Measurements from ENCODE around the gene EPHA6. TPM values are rescaled to one million over a fixed set of nuclear protein-coding genes. Genes with fewer than 3 reads are reported as not detected.

EPHA6 gene
- total RNA-seq, 6 donors from 2014 or later: 0.14 to 1.0 (median 0.57) TPM; not detected in 3

DNA sequence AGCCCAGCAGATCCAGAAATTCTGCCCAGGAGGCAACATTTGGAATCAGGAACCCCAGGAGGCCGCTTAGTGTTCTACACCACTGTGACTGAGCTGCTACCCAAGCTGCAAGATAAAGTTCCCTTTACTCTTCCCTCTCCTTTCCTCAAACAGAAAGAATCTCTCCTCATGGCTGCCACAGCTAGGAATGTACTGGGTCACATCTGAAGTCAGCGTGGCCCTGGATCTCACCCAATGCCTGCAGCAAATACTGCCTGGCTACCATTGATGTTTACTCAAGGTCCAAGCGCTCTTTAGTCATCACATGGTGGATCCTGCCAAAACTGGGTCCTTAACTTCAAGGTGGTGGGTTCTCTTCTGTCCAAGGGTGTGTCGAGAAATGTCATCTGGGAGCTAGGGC lies 382.7 kb downstream of the EPHA6 start:
- DNase-seq (no peak), ATAC-seq (ENCODE audit: low FRiP score in 2 of 2) (no peak)
- Histone ChIP-seq H3K4me1 (no peaks in the 10 kb centered on the region), H3K36me3 (no peaks in the 10 kb centered on the region), H3K27ac (no peak overlapping the region), H3K9me3 (no peaks in the 10 kb centered on the region), H3K4me3 (no peak overlapping the region), H3K27me3 (no peaks in the 10 kb centered on the region)
- TF ChIP-seq POLR2A (IDR thresholded peaks at IDR 0.05): no peak
- no peak for TF ChIP-seq POLR2AphosphoS5 (IDR thresholded peaks at IDR 0.05)
- TF ChIP-seq, protein P1, sequence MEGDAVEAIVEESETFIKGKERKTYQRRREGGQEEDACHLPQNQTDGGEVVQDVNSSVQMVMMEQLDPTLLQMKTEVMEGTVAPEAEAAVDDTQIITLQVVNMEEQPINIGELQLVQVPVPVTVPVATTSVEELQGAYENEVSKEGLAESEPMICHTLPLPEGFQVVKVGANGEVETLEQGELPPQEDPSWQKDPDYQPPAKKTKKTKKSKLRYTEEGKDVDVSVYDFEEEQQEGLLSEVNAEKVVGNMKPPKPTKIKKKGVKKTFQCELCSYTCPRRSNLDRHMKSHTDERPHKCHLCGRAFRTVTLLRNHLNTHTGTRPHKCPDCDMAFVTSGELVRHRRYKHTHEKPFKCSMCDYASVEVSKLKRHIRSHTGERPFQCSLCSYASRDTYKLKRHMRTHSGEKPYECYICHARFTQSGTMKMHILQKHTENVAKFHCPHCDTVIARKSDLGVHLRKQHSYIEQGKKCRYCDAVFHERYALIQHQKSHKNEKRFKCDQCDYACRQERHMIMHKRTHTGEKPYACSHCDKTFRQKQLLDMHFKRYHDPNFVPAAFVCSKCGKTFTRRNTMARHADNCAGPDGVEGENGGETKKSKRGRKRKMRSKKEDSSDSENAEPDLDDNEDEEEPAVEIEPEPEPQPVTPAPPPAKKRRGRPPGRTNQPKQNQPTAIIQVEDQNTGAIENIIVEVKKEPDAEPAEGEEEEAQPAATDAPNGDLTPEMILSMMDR (IDR thresholded peaks at IDR 0.05): no peak
- TF ChIP-seq EP300 (IDR thresholded peaks at IDR 0.05): no peak
- 67 to 81% methylated on average over 4 of the region's 4 CpGs for WGBS, 2 donors

DNA sequence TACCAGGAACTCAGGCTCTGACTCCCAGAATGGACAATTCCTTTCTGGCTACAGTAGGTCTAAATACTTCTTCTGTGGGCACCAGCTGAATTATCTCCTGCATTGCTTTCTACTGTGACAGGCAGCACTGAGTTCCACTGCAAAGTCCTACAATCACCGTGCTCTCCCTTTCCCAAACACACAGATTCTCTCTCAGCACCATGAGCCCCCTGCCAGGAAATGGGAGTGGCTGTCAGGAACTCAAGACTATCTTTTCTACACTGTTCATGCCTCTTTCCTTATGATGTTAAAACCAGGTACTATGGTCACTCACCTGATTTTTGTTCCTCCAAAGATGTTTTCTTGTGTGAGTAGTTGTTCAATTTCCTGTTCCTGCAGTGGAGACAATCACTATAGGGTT lies 383.4 kb downstream of the EPHA6 start:
- no peak overlapping the region for H3K4me3 ChIP-seq
- no peak overlapping the region for H3K27ac ChIP-seq
- H3K9me3 ChIP-seq: no peaks in the 10 kb centered on the region
- H3K4me1 ChIP-seq: no peaks in the 10 kb centered on the region
- ATAC-seq (ENCODE audit: low FRiP score in 2 of 2) (no peak), DNase-seq (no peak)
- WGBS, 2 donors: 58 to 81% methylated on average over 1 of the region's 1 CpG
- H3K27me3 ChIP-seq: no peaks in the 10 kb centered on the region
- TF ChIP-seq, protein P1 (IDR thresholded peaks at IDR 0.05): no peak
- no peak for TF ChIP-seq POLR2AphosphoS5 (IDR thresholded peaks at IDR 0.05)
- no peak for TF ChIP-seq EP300 (IDR thresholded peaks at IDR 0.05)
- H3K36me3 ChIP-seq: no peaks in the 10 kb centered on the region

DNA sequence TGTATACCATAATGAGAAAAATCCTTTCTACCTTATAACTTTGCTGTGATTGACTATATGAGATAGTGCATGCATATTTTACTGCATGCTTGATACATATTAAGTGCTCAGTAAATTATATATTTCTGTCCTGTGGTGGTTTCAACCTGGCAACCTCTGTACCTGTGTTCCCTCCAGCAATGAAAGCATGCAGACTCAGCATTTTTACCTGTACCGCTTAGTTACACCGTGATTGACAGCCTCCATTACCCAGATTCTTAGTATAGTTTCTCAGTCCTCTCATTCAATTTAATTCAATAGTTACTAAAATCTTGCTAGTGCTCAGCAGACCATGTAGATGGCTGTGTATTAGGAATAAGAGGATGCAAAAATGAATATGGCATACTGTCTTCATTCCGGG lies 386.0 kb downstream of the EPHA6 start:
- DNase-seq: no peak
- Histone ChIP-seq H3K36me3 (no peaks in the 10 kb centered on the region), H3K27me3 (no peaks in the 10 kb centered on the region), H3K4me3 (no peak overlapping the region), H3K4me1 (no peaks in the 10 kb centered on the region), H3K27ac (no peak overlapping the region), H3K9me3 (no peaks in the 10 kb centered on the region)
- TF ChIP-seq, protein P1 (IDR thresholded peaks at IDR 0.05): no peak
- TF ChIP-seq POLR2AphosphoS5 (IDR thresholded peaks at IDR 0.05): no peak
- no peak for TF ChIP-seq POLR2A (IDR thresholded peaks at IDR 0.05)
- no peak for TF ChIP-seq EP300 (IDR thresholded peaks at IDR 0.05)
- 86 to 91% methylated on average over 3 of the region's 3 CpGs for WGBS, 2 donors
- no peak for ATAC-seq (ENCODE audit: low FRiP score in 2 of 2)

DNA sequence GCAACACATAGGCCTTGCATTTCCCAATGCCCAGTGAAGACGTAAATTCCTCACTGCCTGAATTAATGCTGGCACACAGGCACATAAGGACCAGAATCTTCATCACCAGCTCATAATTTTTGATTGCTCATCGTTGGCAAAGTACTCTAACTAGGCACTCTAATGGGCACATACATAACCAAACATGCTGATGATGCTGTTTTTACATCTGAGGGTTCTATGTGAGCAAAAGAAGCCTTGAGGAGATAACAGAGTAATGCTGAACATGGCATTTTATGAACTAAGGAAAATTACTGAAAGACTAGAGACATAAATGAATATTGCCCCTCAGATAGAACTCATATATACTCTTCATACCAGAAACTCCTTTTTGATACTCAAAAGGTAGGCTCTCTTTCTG lies 387.4 kb downstream of the EPHA6 start:
- H3K4me1 ChIP-seq: no peaks in the 10 kb centered on the region
- no peak for TF ChIP-seq POLR2A (IDR thresholded peaks at IDR 0.05)
- no peak for TF ChIP-seq POLR2AphosphoS5 (IDR thresholded peaks at IDR 0.05)
- TF ChIP-seq, protein P1 (IDR thresholded peaks at IDR 0.05): no peak
- no peak overlapping the region for H3K27ac ChIP-seq
- H3K36me3 ChIP-seq: no peaks in the 10 kb centered on the region
- no peak for ATAC-seq (ENCODE audit: low FRiP score in 2 of 2)
- no peaks in the 10 kb centered on the region for H3K9me3 ChIP-seq
- WGBS, 2 donors: 82 to 86% methylated on average over 2 of the region's 2 CpGs
- H3K4me3 ChIP-seq: no peak overlapping the region
- no peak for DNase-seq
- H3K27me3 ChIP-seq: no peaks in the 10 kb centered on the region

DNA sequence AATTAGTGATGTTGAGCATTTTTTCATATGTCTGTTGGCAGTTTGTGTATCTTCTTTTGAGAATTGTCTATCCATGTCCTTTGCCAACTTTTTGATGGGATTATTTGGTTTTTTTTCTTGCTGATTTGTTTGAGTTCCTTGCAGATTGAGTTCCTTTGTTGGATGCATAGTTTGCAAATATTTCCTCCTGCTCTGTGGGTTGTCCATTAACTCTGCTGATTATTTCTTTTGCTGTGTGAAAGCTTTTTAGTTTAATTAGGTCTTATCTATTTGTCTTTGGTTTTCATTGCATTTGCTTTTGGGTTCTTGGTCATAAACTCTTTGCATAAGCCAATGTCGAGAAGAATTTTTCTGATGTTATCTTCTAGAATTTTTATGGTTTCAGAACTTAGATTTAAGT lies 414.6 kb downstream of the EPHA6 start:
- Histone ChIP-seq H3K9me3 (no peaks in the 10 kb centered on the region), H3K36me3 (no peaks in the 10 kb centered on the region), H3K4me1 (no peaks in the 10 kb centered on the region), H3K27me3 (no peaks in the 10 kb centered on the region), H3K27ac (no peak overlapping the region), H3K4me3 (no peak overlapping the region)
- DNase-seq (no peak), ATAC-seq (ENCODE audit: low FRiP score in 2 of 2) (no peak)
- WGBS, 2 donors: 65 to 75% methylated on average over 1 of the region's 1 CpG
- TF ChIP-seq EP300 (IDR thresholded peaks at IDR 0.05): no peak
- TF ChIP-seq POLR2AphosphoS5 (IDR thresholded peaks at IDR 0.05): no peak
- TF ChIP-seq, protein P1 (IDR thresholded peaks at IDR 0.05): no peak
- no peak for TF ChIP-seq POLR2A (IDR thresholded peaks at IDR 0.05)
